T-helper 22 cell (primary cell): ENCODE data around the gene MAN1C1.
"Not testable (repeated sequence)": the region's sequence is repeated elsewhere in the genome, so short reads cannot be mapped to it uniquely, and the experiment has no call there.

ENCODE experiments used
- DNase-seq: peaks from one replicate; pipeline ENCODE4 v3.0.0-alpha.2; 2020; ENCODE audit warnings: low read depth

The MAN1C1 gene

DNA sequence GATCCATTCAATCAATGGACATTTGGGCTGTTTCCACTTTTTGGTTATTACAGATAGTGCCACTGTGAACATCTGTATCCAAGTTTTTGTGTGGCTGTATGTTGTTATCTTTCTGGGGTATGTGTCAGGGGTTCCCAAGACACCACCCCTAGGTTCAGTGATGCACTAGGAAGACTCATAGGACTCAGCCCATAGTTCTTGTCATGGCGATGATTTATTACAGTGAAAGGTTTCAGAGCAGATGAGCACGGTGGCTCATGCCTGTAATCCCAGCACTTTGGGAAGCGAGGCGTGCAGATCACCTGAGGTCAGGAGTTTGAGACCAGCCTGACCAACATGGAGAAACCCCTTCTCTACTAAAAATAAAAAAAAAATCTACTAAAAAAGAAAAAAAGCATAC is 64.1 kb downstream of the MAN1C1 start:
- DNase-seq: no peak

DNA sequence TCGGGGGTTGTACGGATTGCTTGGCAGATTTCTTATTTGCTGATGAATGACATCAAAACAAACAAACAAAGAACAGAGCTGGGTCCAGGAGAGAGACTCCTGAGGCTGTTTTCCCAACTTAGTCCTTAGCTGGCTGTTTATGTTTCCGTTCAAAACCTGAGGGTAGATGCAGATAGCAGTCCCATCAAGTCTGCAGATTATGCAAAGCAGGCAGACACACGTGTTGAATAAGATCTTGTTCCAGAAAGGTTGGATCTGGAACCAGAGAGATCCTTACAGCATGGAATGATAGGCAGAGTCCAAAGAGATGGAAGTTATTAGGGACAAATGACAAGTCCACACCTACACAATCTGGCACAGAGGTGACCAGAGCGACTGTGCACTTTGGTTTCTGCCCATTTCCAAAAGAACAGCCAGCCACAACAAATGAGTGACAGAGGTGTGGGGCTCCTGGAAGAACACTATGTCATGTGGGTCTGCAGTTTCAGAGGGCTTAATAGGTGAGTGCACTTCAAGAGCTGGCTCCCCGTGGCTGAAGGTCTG is 65.5 kb downstream of the MAN1C1 start:
- no peak for DNase-seq

DNA sequence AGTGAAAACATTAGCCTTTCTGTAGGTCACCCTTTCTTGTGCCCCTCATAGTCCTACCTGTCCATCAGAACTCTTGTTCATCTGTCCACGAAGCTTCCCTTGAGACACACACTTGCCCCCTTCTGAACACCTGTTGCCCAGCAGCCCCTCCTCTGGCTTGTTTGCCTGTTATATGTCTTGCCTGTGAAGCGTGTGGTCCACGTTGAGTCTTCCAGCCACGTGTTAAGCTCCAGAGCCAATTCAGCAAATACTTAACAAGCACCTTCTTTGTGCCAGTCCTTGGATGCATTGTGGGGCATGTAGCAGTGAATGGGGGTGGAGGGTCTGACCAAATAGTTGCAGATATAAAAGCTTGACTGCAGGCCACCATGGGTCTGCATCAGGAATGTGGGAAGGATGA is 66.6 kb downstream of the MAN1C1 start:
- no peak for DNase-seq

DNA sequence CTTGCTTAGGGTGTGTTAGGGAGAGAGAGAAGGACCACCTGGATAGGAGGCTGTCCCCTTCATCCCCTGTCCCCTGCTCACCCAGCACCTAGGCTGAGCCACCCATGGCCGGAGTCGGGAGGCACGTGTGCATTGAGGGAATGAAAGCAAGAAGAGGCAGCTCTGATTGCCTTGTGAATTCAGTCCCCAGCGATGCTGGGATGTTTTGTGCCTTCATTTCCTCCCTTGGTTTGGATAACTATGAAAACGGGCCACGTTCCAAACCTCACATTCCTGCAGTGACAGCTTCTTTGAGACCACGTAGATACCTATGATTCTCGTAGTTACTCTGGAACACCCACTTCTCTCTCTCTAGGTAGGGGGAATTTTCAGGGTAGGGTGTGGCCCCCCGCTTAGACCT is 67.1 kb downstream of the MAN1C1 start:
- no peak for DNase-seq

DNA sequence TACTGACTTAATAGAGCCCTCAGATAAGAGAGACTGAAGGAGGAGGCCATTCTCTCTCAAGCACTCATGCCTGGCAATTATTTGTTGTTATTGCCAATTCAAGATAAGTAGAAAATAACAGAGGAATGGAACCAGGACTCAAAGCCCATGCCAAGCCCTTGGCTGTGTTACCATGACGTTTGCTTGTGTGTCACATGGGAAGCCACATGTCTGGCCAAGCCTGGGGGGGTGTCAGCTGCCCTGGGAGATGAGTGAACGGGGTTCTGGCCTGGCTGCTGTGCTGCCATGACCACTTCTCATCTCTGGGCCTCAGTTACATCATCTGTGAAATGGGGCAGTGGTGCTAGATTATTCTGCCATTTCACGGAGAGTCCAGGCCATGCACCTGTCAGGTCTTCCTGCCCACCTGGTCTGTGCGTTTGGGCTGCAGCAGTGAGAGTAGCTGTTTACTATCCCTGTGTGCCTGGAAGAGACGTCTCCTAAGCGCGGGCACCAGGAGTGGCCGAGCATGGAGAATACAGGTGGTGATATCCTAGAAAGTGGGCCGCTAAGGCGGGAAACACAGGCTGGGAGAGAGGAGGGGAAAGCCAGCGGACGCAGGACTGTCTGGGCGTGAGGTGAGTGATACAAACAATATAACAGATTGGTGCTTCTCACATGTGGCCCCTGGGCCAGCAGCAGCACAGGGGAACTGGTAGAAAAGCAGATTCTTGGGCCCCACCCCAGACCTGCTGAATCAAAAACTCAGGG is 67.8 kb downstream of the MAN1C1 start:
- DNase-seq: no peak

DNA sequence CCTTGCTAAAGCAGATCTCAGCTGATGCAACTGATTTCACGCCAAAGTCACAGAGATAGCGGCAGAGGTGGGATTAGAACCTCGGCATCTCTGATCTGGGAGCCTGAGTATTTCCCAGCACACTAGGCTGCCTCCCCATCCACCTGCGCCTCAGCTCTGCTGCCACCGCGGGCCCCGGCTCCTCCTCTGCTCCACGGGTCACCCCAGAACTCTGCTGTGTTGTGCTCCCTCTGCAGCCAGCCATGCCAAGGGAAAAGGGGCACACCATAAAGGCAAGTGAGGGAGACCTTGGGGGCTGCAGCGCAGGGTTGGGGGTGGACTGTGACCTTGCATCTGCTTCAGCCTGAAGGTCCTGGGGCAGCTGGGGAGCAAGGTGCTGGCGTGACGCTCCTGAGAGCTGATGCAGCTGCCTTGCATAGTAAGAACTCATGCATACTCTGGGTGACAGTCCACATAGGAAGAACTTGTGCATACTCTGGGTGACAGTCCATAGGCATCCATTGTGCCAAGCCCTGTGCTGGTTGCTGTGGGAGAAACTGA is 68.7 kb downstream of the MAN1C1 start:
- no peak for DNase-seq

DNA sequence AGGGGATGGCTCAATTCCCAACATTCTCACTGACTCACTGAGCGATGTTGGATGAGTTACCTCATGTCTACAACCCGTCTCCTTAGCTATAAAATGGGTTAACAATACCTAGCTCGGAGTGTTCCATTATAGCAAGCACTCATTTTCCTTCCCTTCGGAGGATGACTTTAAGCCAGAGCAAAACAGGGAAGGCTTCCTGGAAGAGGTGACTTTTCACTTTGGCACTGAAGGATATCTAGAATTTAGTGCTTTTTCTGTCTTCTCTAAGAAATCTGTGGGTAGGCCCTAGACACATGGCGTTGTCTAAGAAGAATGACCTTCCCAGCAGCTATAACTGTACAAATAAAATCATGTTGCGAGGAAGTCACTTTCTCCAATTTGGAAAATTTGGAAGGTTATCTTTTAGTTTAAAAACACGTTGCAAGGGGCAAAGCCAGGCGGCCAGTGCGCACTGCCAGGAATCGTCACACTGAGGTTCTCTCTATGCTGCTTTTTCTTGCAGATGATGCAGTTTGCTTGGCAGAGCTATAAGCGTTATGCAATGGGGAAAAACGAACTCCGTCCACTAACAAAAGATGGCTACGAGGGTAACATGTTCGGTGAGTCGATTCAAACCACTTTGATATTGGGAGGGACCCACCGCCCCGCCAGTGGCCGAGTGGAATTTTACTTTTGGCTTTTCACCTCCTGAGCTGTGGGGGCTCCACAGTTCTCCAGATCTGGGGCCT is 69.5 kb downstream of the MAN1C1 start:
- DNase-seq: no peak

DNA sequence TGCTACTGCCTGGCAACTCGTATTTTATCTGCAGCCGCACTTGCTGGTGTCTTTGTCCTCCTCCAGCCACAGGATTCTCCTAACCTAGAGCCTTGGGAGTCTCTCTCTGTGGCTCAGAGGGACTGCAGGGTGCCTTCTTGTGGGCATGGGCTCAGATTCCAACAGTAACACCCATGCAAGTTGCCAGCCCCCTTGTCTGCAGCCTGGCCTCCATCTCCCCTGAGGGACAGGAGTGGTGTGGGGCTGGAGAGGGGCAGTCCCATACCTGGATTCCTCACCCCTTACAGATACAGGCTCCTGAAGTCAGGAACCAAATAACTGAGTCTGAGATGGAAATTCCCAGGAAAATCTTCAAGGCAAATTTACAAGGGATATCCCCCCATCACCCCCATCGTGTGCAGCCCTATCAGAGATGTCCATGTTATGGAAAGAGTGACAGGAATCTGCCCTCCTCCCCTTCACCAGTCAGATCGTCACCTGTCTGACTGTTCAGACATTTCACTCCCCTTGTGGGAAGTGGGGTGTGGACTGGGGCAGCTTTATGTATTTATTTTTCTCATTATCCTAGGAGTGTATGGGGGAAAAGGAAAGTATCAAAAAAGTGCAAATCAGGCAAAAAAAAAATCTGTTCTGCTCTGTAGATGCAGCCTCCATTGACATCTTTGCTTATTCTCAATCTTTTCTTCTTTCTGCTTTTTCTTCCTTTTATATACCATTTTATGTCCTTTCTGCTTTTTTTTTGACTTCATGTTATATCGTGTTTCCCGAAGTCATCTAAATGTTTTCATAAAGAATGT is 70.8 kb downstream of the MAN1C1 start:
- no peak for DNase-seq

DNA sequence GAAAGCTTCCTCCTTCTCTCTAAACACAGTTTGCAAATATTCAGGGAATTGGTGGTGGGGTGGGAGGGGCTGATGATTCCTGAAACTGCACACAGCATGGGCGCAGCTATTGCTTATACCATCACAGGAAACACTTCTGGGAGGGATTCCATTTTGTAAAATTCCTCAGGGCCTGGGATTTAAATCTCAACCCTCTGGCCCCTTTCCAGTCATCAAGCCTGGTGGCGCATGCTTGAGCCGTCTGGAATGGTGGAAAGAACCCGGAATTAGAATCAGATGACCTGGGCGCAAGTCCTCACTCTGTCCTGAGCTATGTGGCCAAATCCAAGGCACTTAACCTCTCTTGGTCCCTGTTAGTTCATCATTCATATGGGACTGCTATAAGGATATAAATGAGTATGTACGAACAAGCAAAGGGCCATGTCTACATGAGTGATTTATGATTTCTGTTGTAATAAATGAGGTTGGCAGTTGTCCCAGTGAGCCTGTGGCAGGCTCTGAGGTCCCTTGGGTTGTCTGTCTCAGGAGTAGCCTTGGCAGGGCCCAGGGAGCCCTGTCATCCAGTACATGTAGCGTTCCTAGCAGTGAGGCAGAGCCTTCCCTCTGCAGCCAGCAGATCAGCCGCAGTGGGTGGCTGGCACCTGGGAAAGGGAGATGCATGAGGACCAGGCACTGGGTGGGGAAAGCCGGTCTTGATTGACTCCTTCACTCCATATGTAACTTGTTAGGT is 72.0 kb downstream of the MAN1C1 start:
- no peak for DNase-seq

DNA sequence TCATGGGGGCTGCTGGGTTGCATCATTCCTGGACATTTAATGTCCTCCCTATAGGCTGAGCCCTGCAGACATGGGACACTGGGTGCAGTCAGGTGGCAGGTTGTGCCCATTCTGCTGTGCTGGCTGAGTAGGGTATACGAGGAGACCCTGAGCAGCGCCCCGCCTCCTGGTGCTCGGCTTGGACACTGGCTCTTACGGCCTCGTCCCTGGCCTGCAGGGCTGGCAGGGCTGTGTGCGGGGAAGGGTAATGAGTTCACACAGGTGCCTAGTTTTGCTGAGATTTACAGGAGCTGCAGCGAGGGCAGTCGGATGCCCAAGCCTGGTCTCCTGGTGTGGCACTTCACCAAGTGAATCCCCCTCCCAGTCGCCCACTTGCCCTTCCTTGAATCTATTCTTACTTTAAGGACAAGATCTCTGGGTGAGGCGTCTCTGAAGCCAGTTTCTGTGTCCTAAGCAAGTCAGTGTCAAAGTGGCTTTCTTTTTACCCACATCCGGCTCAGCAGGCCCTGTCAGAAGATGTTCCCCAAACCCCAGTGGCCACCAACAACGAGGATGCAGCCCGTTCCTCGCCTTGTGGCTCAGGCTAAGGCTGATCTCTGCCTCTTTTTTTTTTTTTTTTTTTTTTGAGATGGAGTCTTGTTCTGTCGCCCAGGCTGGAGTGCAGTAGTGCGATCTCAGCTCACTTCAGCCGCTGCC is 73.2 kb downstream of the MAN1C1 start:
- no peak for DNase-seq

DNA sequence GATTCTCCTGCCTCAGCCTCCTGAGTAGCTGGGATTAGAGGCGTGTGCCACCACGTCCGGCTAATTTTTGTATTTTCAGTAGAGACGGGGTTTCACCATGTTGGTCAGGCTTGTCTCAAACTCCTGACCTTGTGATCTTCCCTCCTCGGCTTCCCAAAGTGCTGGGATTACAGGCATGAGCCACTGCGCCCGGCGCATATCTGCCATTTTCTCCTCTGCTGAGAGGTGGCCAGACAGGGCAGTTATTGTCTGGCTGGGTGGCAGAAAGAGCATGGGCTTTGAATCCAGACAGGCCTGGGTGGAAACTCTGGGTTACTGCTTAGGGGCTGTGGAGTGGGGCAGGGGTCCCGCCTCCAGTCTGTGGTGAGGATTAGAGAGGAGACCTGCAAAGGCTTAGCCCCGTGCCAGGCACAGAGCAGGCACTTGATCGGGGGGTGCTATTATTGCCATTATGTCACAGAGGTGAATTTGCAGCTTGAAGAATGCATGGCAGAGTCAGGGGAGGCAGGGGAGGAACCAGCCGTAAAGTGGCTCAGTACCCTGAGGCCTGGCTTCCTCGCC is 73.9 kb downstream of the MAN1C1 start:
- DNase-seq: no peak

DNA sequence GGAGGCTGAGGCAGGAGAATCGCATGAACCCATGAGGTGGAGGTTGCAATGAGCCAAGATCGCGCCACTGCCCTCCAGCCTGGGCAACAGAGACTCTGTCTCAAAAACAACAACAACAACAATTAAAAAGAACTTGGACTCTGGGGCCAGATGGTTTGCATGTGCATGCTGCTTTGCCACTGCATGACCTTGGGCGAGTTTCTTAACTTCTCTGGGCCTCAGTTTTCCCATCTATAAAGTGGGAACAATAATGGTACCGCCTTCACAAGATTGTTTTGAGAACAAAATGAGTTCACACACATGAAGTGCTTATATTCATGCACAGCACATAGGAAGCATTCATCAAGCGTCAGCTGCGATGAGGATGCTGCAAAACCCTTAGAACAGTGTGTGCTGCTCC is 74.6 kb downstream of the MAN1C1 start:
- no peak for DNase-seq

DNA sequence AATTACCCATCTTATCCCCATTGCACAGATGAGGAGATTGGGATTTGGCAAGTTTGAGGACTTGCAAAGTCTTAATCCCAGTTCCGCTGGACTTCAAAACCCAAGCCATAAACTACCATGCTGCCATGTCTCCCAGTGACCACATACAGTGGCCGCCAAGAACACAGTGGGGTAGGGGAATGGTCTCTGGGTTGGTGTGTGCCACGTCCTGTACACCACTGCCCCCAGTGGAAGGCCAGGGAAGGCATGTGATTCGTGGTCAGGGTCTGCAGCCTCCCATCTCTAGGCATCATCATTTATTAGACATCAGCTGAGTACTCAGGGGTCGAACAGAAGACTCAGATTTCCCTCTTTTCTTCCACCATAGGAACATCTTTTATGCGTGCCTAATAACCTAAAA is 76.0 kb downstream of the MAN1C1 start:
- no peak for DNase-seq

DNA sequence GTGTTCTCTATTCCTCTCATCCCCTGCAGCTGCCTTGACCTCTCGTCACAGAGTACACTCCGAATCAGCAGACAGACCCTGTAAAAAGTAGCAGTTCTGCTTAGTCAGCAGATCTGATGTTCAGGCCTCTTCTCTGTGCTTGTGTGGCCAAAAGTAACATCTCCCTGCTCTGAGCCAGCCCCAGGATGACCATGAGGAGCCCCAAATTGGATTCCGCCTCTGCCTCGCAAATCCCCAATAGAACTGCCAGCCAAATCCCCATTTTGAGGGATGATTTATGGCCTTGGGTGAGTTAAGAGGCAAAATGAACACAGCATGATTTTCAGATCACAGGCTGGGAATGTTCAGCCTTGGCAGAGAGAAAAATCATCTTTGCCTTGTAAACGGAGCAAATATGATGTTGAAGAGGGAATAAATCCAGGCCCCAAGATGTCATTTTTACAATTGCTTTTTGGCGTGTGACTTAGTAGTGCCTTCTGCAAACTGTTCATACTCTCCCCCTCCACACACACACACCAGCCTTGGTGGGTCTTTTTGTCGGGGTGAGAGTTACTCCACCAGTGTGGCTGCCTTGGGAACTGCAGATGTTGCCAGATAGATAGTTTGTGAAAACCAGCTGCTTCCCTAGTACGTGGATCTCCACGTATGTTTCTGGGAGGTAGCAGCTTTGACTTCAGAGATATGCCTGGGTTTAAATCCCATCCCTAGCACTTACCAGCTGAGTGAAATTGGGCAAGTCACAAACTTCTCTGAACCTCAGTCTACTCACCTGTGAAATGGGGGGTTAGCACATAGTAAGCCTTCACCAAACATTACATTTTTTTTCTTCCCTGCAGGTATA is 77.8 kb downstream of the MAN1C1 start:
- no peak for DNase-seq

DNA sequence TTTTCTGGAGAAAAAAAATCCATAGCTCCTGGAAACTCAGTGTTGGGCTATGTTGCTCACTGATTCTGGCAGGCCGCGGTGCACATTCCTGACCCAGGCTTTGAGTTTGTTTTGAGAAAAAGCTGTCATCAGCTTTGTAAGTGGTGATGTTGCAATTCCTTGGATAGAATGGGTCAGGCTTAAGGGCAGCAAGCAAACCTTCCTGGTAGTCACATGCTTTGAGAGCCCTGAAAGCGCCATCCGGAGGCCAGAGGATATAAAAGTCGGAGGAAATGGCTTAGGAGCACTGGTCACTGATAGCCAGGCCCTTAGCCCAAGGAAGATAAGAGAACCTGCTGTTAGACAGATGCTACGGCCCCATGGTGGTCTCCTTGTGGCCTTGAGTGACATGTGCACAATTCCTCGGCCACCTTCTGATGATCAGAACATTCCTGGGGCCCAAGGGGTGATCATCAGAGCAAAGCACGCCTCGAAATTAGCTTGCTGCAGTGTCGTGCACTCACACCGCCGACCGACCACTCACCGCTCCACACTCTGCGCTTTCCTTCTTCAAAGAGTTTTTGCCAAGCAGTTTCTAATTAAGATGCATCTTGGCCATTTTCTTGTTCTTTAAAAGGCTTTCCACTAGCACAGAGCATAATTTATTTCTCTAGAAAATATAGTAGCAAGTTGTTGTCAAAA is 78.6 kb downstream of the MAN1C1 start:
- no peak for DNase-seq

DNA sequence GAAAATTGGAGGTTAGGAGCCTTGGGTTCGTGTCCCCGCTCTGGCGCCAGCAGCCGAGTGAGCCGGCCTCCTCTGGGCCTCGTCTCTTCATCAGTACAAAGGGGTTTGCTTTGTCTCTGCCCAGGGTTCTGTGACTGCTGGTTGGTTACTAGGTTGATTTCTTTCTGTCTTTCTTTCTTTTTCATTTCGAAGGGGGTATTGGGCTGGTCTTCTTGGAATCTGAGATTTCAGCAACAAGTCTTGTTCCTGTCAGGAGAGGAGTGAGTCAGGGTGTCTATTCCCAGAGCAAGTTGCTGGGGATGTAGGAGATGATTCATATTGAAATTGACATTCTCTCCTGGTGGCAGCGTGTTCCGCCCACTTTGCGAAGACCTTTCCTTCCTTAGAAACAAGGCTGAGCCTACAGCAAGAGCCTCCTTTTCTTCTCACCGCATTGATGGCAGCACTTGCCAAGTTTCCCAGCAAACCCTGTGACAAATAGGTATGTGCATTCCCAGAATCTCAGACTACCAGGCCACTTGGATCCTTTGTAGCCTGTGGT is 79.2 kb downstream of the MAN1C1 start:
- no peak for DNase-seq

DNA sequence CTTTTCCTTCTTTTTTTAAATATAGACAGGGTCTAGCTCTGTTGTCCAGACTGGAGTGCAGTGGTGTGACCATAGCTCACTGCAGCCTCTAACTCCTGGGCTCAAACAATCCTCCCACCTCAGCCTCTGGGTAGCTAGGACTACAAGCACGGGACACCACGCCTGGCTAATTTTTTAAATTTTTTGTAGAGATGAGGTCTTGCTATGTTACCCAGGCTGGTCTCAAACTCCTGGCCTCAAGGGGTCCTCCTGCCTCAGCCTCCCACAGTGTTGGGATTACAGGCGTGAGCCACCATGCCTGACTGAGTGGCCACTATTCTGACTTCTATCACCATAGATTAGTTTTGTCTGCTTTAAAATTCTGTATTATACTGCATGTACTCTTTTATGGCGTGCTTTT is 80.1 kb downstream of the MAN1C1 start:
- not testable (repeated sequence) for DNase-seq

DNA sequence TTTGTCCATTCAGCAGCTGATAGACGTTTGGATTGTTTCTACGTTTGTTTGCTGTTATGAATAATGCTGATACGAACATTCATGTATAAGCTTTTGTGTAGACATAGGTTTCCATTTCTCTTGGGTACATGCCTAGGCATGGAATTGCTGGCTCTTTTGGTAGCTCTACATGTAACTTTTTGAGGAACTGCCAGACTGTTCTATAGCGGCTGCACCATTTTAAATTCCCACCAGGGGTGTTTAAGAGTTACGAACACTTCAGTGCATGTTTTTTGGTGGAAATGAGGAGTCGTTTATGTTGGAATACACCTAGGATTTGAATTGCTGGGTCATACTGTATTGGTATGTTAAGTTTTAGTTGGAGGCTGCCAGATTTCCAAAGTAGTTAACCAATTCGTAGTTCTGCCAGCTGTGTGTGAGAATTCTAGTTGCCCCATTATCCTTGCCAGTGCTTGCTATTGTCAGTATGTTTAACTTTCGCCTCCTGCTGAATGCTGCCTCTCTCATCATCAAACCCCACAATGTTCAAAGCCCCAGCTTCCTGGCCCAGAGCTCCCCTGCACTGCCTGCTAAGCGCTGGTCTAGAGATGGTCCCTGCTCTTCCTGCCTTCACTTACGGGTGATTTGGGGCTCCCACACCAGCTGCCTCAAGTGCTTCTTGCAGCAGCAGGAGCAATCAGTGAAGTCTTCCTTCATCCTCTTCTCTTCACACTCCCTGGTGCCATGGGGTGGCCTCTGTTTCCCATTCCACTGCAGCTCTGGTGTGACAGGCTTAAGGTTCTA is 81.0 kb downstream of the MAN1C1 start:
- no peak for DNase-seq
